HEK293 (cell line): ENCODE data around the gene NCKAP1.

Source experiments
- CTCF ChIA-PET: fragments of 350-600 bp; formaldehyde crosslinking; extraction: SDS; loops from one replicate; lab custom pipeline; 2021; ENCODE audit warnings: antibody characterized with exemption; lab: Yijun Ruan, JAX
- POLR2A ChIA-PET: fragments of 300-600 bp; formaldehyde crosslinking; extraction: SDS; loops from one replicate; lab custom pipeline; 2020; ENCODE audit warnings: antibody characterized with exemption, inconsistent platforms; lab: Yijun Ruan, JAX
- H3K27ac ChIP-seq: fragments of 200-500 bp; sonication (Bioruptor generic); 2 replicates; pipeline ENCODE4 v1.5.1; 2014; ENCODE audit warnings: low read depth, low read length, control low read depth, inconsistent platforms; ENCODE audit errors: extremely low read depth
- H3K36me3 ChIP-seq, 2 experiments: fragments of 200-500 bp in 1 of 2; sonication (Bioruptor generic) in 1 of 2; 1 replicate in 1 of 2; 2 replicates in 1 of 2; pipeline ENCODE4 v1.5.1; 2014 to 2017; ENCODE audit warnings: inconsistent platforms in 2 of 2, low read length in 2 of 2; ENCODE audit not compliant: control insufficient read depth in 2 of 2, insufficient read depth in 1 of 2
- H3K4me1 ChIP-seq: fragments of 200-500 bp; sonication (Bioruptor generic); 2 replicates; pipeline ENCODE4 v1.5.1; 2014; ENCODE audit warnings: mild to moderate bottlenecking, low read length, inconsistent platforms; ENCODE audit not compliant: control insufficient read depth, insufficient read depth
- H3K4me3 ChIP-seq: 2 replicates; pipeline ENCODE4 v1.5.1; 2011; ENCODE audit warnings: low read depth, mild to moderate bottlenecking, control low read depth, low read length, moderate library complexity
- H3K9me3 ChIP-seq: fragments of 200-500 bp; sonication (Bioruptor generic); 2 replicates; pipeline ENCODE4 v1.5.1; 2014; ENCODE audit warnings: low read depth, low read length, inconsistent platforms; ENCODE audit not compliant: control insufficient read depth, insufficient read depth
- GLI4 ChIP-seq: fragments of 450-650 bp; formaldehyde crosslinking; IDR thresholded peaks from 2 replicates; pipeline ENCODE4 v1.5.1; 2016; ENCODE audit warnings: missing biosample characterization, missing genetic modification characterization
- PRDM1 ChIP-seq: fragments of 450-650 bp; formaldehyde crosslinking; IDR thresholded peaks from 2 replicates; pipeline ENCODE4; 2016; ENCODE audit warnings: missing biosample characterization, missing genetic modification characterization
- SALL2 ChIP-seq: fragments of 450-650 bp; formaldehyde crosslinking; IDR thresholded peaks from 2 replicates; pipeline ENCODE4 v1.5.0; 2017; ENCODE audit warnings: missing biosample characterization, mild to moderate bottlenecking, missing genetic modification characterization, borderline replicate concordance
- SETDB1 ChIP-seq: IDR thresholded peaks from one replicate; pipeline ENCODE4 v1.6.1; 2017; ENCODE audit warnings: mild to moderate bottlenecking, low read length, moderate library complexity, mixed read lengths; ENCODE audit not compliant: insufficient read length
- SP2 ChIP-seq: fragments of 450-650 bp; formaldehyde crosslinking; IDR thresholded peaks from 2 replicates; pipeline ENCODE4 v1.5.1; 2016; ENCODE audit warnings: missing biosample characterization, missing genetic modification characterization
- ZBTB11 ChIP-seq: fragments of 450-650 bp; formaldehyde crosslinking; conservative IDR thresholded peaks from 2 replicates; pipeline ENCODE4 v1.5.1; 2016; ENCODE audit warnings: low read depth, missing biosample characterization, missing genetic modification characterization
- ZBTB26 ChIP-seq: fragments of 450-650 bp; formaldehyde crosslinking; optimal IDR thresholded peaks from 2 replicates; pipeline ENCODE3; 2016; ENCODE audit warnings: missing biosample characterization, mild to moderate bottlenecking, missing genetic modification characterization
- ZBTB48 ChIP-seq: fragments of 450-650 bp; formaldehyde crosslinking; IDR thresholded peaks from 2 replicates; pipeline ENCODE4 v1.5.1; 2016; ENCODE audit warnings: missing biosample characterization, missing genetic modification characterization
- ZNF132 ChIP-seq: fragments of 450-650 bp; formaldehyde crosslinking; IDR thresholded peaks from 2 replicates; pipeline ENCODE4 v1.5.1; 2017; ENCODE audit warnings: missing biosample characterization, missing genetic modification characterization, borderline replicate concordance
- ZNF221 ChIP-seq: fragments of 450-650 bp; formaldehyde crosslinking; IDR thresholded peaks from 2 replicates; pipeline ENCODE4 v1.5.1; 2017; ENCODE audit warnings: missing biosample characterization, missing genetic modification characterization, borderline replicate concordance
- ZNF391 ChIP-seq: fragments of 450-650 bp; formaldehyde crosslinking; IDR thresholded peaks from 2 replicates; pipeline ENCODE4 v1.5.1; 2016; ENCODE audit warnings: low read depth, missing biosample characterization, missing genetic modification characterization, borderline replicate concordance
- ZNF423 ChIP-seq: fragments of 450-650 bp; formaldehyde crosslinking; IDR thresholded peaks from 2 replicates; pipeline ENCODE4 v1.5.1; 2016; ENCODE audit warnings: missing biosample characterization, missing genetic modification characterization
- ZNF510 ChIP-seq: fragments of 450-650 bp; formaldehyde crosslinking; IDR thresholded peaks from 2 replicates; pipeline ENCODE4 v1.5.1; 2018; ENCODE audit warnings: mild to moderate bottlenecking, missing genetic modification characterization, missing biosample characterization; ENCODE audit not compliant: insufficient replicate concordance
- ZNF521 ChIP-seq: fragments of 450-650 bp; formaldehyde crosslinking; IDR thresholded peaks from 2 replicates; pipeline ENCODE4 v1.5.1; 2017; ENCODE audit warnings: missing biosample characterization, mild to moderate bottlenecking, missing genetic modification characterization
- ZNF530 ChIP-seq: fragments of 450-650 bp; formaldehyde crosslinking; IDR thresholded peaks from 2 replicates; pipeline ENCODE4 v1.5.1; 2016; ENCODE audit warnings: low read depth, missing biosample characterization, missing genetic modification characterization
- ZNF555 ChIP-seq: fragments of 450-650 bp; formaldehyde crosslinking; conservative IDR thresholded peaks from 2 replicates; pipeline ENCODE4 v1.5.1; 2017; ENCODE audit warnings: missing biosample characterization, mild to moderate bottlenecking, missing genetic modification characterization, inconsistent platforms
- ZNF654 ChIP-seq: fragments of 450-650 bp; formaldehyde crosslinking; IDR thresholded peaks from 2 replicates; pipeline ENCODE4 v1.5.1; 2016; ENCODE audit warnings: low read depth, missing biosample characterization, missing genetic modification characterization
- TF ChIP-seq, protein P1 (sequence below): fragments of 450-650 bp; formaldehyde crosslinking; IDR thresholded peaks from 2 replicates; pipeline ENCODE4 v1.5.1; 2016; ENCODE audit warnings: missing biosample characterization, missing genetic modification characterization
- TF ChIP-seq, protein P2 (sequence below): fragments of 450-650 bp; formaldehyde crosslinking; IDR thresholded peaks from 2 replicates; pipeline ENCODE4 v1.5.1; 2016; ENCODE audit warnings: missing biosample characterization, missing genetic modification characterization
- TF ChIP-seq, protein P3 (sequence below): fragments of 450-650 bp; formaldehyde crosslinking; IDR thresholded peaks from 2 replicates; pipeline ENCODE4 v1.5.1; 2016; ENCODE audit warnings: missing biosample characterization, missing genetic modification characterization

Gene NCKAP1

GRCh38 chr2:182937870-182938269, 100.4 kb downstream of the NCKAP1 start:
- ChIA-PET CTCF (no interaction called here), POLR2A (no interaction called here)

GRCh38 chr2:182933629-182934028, 104.6 kb downstream of the NCKAP1 start:
- POLR2A ChIA-PET, result no interaction called here
- H3K4me3 ChIP-seq, result no peak overlapping the region
- CTCF ChIA-PET, result interaction anchor here (0.6 kb wide), 1 partner anchor 28 kb away, joined by 3 read pairs; no protein-coding TSS in a partner anchor
- peaks cover 37 to 64% of the 10 kb centered on the region in 2 experiments for H3K36me3 ChIP-seq
- TF ChIP-seq ZBTB26 (tag by site-specific recombination), result no peak
- no peak for TF ChIP-seq SALL2
- TF ChIP-seq, protein P1, sequence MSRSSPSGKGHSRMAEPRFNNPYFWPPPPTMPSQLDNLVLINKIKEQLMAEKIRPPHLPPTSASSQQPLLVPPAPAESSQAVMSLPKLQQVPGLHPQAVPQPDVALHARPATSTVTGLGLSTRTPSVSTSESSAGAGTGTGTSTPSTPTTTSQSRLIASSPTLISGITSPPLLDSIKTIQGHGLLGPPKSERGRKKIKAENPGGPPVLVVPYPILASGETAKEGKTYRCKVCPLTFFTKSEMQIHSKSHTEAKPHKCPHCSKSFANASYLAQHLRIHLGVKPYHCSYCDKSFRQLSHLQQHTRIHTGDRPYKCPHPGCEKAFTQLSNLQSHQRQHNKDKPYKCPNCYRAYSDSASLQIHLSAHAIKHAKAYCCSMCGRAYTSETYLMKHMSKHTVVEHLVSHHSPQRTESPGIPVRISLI, result no peak
- TF ChIP-seq GLI4 (tag by site-specific recombination), result no peak
- TF ChIP-seq SP2 (tag by site-specific recombination), result no peak
- TF ChIP-seq ZNF221 (tag by site-specific recombination), result no peak
- TF ChIP-seq ZNF423 (tag by site-specific recombination), result no peak
- TF ChIP-seq ZNF510 (tag by site-specific recombination), result no peak
- no peak for TF ChIP-seq ZNF132 (tag by site-specific recombination)
- no peak for TF ChIP-seq ZBTB48 (tag by site-specific recombination)
- TF ChIP-seq ZNF391 (tag by site-specific recombination), result no peak
- no peak for TF ChIP-seq ZNF530 (tag by site-specific recombination)
- TF ChIP-seq SETDB1, result no peak
- no peak overlapping the region for H3K27ac ChIP-seq
- H3K9me3 ChIP-seq, result no peaks in the 10 kb centered on the region
- no peaks in the 10 kb centered on the region for H3K4me1 ChIP-seq

More at GRCh38 chr2:182937870-182938269, 100.4 kb downstream of the NCKAP1 start:
- H3K27ac ChIP-seq, result no peak overlapping the region
- no peak for TF ChIP-seq ZNF555 (tag by site-specific recombination)
- TF ChIP-seq, protein P2, sequence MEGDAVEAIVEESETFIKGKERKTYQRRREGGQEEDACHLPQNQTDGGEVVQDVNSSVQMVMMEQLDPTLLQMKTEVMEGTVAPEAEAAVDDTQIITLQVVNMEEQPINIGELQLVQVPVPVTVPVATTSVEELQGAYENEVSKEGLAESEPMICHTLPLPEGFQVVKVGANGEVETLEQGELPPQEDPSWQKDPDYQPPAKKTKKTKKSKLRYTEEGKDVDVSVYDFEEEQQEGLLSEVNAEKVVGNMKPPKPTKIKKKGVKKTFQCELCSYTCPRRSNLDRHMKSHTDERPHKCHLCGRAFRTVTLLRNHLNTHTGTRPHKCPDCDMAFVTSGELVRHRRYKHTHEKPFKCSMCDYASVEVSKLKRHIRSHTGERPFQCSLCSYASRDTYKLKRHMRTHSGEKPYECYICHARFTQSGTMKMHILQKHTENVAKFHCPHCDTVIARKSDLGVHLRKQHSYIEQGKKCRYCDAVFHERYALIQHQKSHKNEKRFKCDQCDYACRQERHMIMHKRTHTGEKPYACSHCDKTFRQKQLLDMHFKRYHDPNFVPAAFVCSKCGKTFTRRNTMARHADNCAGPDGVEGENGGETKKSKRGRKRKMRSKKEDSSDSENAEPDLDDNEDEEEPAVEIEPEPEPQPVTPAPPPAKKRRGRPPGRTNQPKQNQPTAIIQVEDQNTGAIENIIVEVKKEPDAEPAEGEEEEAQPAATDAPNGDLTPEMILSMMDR (tag by site-specific recombination), result no peak
- TF ChIP-seq, protein P3, sequence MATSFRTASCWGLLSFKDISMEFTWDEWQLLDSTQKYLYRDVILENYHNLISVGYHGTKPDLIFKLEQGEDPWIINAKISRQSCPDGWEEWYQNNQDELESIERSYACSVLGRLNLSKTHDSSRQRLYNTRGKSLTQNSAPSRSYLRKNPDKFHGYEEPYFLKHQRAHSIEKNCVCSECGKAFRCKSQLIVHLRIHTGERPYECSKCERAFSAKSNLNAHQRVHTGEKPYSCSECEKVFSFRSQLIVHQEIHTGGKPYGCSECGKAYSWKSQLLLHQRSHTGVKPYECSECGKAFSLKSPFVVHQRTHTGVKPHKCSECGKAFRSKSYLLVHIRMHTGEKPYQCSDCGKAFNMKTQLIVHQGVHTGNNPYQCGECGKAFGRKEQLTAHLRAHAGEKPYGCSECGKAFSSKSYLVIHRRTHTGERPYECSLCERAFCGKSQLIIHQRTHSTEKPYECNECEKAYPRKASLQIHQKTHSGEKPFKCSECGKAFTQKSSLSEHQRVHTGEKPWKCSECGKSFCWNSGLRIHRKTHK (tag by site-specific recombination), result no peak
- TF ChIP-seq, all 188 proteins: peak for 0
- peaks cover 30 to 68% of the 10 kb centered on the region in 2 experiments for H3K36me3 ChIP-seq
- no peaks in the 10 kb centered on the region for H3K9me3 ChIP-seq
- H3K4me3 ChIP-seq, result no peak overlapping the region
- H3K4me1 ChIP-seq, result no peaks in the 10 kb centered on the region

DNA sequence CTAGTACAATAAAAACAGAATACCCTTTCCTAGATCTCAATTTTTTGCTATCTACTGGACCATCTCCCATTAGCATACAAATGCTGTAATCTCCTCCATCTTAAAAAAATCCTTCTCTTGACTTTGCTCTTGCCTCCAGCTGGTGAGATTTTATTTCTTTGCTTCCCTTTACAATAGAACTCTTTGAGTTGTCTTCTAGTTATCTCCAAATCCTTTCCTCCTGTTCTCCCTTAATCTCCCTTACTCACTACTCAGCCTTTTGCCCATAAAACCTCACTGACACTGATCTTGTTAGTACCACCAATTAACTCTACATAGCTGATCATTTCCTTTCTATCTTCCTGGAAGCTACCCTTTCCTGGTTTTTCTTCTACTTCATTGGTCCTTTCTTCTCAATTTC, 108.3 kb downstream of the NCKAP1 start:
- ChIA-PET CTCF (interaction anchor here (0.7 kb wide), 1 partner anchor 13 kb away, joined by 3 read pairs; no protein-coding TSS in a partner anchor), POLR2A (interaction anchor here (0.7 kb wide), 1 partner anchor 14 kb away, joined by 5 read pairs; no protein-coding TSS in a partner anchor)
- TF ChIP-seq ZBTB11 (tag by site-specific recombination), result no peak
- TF ChIP-seq ZNF654 (tag by site-specific recombination), result no peak
- peak; percentile 70; the same call in 1 of the 2 replicates for TF ChIP-seq PRDM1 (tag by site-specific recombination)
- no peak for TF ChIP-seq ZNF521 (tag by site-specific recombination)
- H3K27ac ChIP-seq, result no peak overlapping the region
- no peaks in the 10 kb centered on the region for H3K9me3 ChIP-seq
- H3K36me3 ChIP-seq, result peaks cover 30 to 63% of the 10 kb centered on the region in 2 experiments
- no peaks in the 10 kb centered on the region for H3K4me1 ChIP-seq
- H3K4me3 ChIP-seq, result no peak overlapping the region
